Activated CD4-positive, alpha-beta T cell treated with anti-CD3 and anti-CD28 coated beads for 1 hour (primary cell): ENCODE measurements around the gene RWDD4.

Experiments used
- DNase-seq: peaks from one replicate; pipeline ENCODE4 v3.0.0-alpha.2; 2020

The RWDD4 gene

DNA sequence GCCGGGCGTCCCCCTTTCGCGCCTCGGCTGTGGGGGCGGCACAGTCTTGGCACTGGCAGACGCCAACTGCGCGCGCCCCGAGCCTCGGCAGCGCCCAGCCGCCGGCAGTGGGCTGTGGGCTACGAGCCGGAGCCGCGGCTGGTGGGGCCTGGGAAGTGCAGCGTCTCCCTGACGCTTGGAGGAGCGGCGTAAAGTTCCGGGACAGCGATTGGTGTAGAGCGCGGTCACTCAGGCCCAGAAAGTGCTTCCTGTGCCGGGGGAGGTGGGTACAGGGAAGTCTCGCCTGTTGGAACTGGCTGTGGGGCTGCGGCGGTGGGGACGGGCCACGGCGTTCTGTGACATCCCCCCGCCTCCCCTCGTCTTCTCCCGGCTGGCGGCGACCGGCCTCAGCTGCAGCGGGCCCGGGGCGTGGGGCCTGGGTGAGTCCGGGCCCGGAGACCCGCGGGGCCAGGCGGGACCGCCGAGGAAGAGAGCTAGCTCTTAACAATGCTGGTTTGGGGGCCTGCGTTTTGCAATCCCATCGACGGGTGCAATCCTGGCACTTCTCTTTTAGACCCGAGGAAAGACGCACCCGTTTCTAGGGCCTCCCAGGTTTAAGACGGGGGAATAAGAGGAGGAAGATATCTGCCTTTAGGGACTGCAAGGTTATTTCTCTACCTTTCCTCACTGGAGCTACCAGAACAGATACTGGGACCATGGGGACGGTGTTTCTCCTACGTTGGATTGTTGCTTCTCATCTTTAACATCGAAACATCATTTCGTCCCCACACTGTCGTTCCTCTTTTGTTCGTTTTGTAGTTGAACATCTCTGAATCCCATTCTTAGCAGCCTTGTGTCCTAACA is at the start of gene RWDD4, which contains the start of gene TRAPPC11:
TSS of gene RWDD4 (minus strand) at position 157 of the 843 bp plus-strand sequence. CDS start 233 bp downstream, outside the sequence.
TSS of gene TRAPPC11 (plus strand) at position 265 of the 843 bp plus-strand sequence. CDS start 4,575 bp downstream, outside the sequence.
- DNase-seq: peak; percentile 91

DNA sequence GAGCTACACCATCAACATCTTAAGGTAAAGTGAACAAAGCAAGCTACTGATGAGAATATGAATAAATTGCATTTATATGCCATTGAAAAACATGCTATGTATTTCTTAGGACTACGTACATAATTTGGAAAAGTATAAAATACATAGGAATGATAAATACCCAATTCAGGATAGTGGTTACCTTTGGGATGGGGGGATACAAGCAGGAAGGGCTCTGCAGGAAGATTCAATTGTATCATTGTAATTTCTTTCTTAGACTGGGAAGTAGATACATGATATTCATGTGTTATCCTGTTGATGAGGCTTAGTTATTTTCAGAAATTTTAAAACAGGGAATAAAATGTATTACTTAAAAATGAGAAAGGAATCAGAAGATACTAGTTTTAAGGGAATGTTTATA is 43.5 kb upstream of the RWDD4 start:
- DNase-seq: no peak

- no peak for DNase-seq
These were observed 41.4 kb upstream of the RWDD4 start for GRCh38 chr4:183700407-183700806.

GRCh38 chr4:183698909-183699308 is 39.9 kb upstream of the RWDD4 start:
- no peak for DNase-seq

- no peak for DNase-seq
These were observed 32.9 kb upstream of the RWDD4 start for GRCh38 chr4:183691897-183692296.

DNA sequence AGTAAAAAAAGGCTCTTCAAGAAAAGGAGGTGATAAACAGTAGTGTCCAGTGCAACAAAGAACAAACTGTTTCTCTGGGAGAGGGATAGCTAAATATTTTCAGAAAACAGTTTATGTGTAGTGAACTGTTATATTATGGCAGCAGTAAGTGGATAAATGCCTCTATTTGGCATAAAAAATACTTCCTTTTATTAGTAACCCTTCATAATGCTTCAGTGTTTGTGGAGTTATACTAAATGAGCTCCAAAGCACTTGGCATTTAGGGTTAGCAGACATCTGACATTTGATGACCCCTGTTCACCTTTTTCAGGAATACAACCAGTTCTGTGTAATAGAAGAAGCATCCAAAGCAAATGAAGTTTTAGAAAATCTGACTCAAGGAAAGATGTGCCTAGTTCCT is 32.0 kb upstream of the RWDD4 start:
- DNase-seq: no peak

GRCh38 chr4:183688216-183688615 is 29.2 kb upstream of the RWDD4 start:
- DNase-seq: no peak

DNA sequence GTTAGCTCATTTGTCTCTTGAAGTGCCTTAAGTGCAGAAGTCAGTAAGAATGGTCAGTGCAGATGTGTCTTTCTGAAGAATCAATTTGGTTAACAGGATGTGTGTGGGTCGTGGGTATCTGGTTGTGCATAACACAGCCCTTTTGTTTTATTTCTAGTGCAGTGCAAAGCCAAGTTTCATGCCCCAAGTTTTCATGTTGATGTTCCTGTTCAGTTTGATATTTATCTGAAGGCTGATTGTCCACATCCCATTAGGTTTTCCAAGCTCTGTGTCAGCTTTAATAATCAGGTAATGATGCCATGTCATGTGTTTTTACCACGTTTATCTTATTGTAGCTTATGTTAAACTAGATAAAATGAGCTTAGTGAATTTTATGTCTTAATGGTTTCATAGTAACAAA is 27.5 kb upstream of the RWDD4 start:
- DNase-seq: no peak

GRCh38 chr4:183681119-183681518 is 22.1 kb upstream of the RWDD4 start:
- DNase-seq: no peak

DNA sequence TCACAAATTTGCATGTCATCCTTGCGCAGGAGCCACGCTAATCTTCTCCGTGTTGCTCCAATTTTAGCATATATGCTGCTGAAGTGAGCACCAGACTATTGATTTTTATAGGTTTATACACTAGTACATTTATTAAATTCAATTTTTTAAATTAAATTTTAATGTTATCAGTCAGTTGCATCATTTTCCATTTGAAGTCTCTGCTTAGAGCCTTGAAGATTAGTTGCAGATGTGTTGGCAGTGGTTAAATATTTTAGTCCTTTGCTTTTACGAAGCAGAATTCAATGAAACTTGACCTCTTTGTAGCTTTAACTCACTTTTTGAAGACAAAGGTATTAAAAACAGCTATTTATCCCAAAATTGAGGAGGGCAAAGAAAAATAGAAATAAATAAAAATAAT is 16.6 kb upstream of the RWDD4 start:
- DNase-seq: no peak

GRCh38 chr4:183674153-183674552 is 15.2 kb upstream of the RWDD4 start:
- no peak for DNase-seq

- no peak for DNase-seq
These were observed 12.1 kb upstream of the RWDD4 start for GRCh38 chr4:183670960-183671555.

DNA sequence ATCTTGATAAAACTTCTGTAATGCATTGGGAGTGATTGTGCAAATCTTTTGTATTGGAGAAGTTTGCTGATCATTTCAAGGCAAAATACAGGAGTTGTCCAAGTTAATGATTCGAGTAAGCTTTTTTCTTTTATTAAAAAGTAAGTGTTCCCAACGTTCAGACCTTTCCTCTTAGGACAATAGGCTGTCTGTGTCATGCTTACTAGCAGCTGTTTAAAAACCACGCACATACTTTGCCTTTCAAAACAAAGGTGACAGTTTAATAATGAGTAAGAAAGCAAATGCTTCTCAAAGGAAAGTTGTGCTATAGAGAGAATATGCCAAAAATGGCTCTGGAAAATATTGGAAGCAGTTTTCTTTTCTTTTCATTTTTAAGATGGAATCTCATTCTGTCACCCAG is 11.3 kb upstream of the RWDD4 start:
- DNase-seq: no peak

- no peak for DNase-seq
These were observed 7.1 kb upstream of the RWDD4 start for GRCh38 chr4:183666088-183666487.

- no peak for DNase-seq
These were observed 872 bp upstream of the RWDD4 start for GRCh38 chr4:183659872-183660242.

- DNase-seq: no peak
These were observed 490 bp downstream of the RWDD4 start for GRCh38 chr4:183658362-183659028.

GRCh38 chr4:183657564-183657963 is 1.4 kb downstream of the RWDD4 start:
- DNase-seq: no peak

DNA sequence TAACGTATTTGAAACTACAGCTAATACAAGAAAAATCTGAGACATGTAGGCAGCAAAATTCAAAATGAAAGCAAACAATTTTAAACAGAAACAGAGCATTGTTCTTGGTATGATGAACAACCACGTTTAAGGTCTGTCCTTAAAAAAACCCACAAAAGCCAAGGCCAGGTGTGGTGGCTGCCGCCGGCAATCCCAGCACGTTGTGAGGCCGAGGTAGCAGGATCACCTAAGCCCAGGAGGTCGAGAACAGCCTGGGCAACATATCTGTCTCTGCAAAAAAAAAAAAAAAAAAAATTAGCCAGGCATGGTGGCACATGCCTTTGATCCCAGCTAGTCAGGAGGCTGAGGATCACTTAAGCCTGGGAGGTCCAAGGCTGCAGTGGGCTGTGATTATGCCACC is 13.7 kb downstream of the RWDD4 start:
- no peak for DNase-seq

GRCh38 chr4:183639291-183639690 is 19.7 kb downstream of the RWDD4 start:
- no peak for DNase-seq

DNA sequence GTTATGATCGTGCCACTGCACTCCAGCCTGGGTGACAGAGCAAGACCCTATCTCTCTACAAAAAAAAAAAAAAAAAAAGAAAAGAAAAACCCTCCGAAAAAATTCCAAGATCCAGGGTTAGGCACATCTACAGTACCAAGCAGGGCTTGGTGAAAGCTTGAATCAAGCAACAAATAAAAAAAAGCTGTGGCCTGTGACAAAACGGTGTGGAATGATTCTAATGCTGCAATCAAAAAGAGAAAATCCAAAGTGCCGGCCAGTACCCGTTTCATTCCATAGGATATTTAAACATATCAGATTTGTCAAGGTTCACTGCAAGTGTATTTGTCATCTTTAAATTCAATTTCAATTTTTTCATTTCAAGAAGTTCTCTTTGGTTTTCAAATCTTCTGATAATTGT is 20.5 kb downstream of the RWDD4 start:
- DNase-seq: no peak

GRCh38 chr4:183637461-183637860 is 21.5 kb downstream of the RWDD4 start:
- no peak for DNase-seq

GRCh38 chr4:183636923-183637322 is 22.1 kb downstream of the RWDD4 start:
- DNase-seq: no peak

DNA sequence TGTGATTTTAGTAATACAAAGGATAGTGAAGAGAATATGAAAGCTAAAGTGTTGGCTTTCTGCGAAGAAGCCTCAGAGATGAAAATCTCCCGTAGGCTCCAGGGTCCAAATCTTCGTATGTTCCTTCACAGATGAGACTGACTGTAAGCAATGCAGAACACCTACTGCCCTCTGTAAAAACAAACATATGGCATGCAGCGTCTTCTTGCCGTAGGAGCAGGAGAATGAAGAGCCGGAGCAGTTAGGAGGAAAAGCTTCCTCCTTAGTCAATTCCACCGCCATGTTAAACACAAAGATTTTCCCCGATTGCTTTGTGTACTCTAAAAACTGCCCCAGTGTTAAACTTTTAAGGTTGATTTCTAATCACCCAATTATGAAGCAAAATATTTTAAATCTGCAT is 22.5 kb downstream of the RWDD4 start:
- no peak for DNase-seq

- no peak for DNase-seq
These were observed 23.2 kb downstream of the RWDD4 start for GRCh38 chr4:183635741-183636140.
